Measurements from ENCODE around the gene TAOK1. TPM values are rescaled to one million over a fixed set of nuclear protein-coding genes. Genes with fewer than 3 reads are reported as not detected.
A peak's percentile ranks its signal among the peaks of the same experiment; 100 is the strongest.

Gene TAOK1
- total and polyA plus RNA-seq, 2 of the 13 experiments (the other 11 are each of a cell fraction or from before 2014, with no cell fraction given), result 14.1 to 23.0 TPM

DNA sequence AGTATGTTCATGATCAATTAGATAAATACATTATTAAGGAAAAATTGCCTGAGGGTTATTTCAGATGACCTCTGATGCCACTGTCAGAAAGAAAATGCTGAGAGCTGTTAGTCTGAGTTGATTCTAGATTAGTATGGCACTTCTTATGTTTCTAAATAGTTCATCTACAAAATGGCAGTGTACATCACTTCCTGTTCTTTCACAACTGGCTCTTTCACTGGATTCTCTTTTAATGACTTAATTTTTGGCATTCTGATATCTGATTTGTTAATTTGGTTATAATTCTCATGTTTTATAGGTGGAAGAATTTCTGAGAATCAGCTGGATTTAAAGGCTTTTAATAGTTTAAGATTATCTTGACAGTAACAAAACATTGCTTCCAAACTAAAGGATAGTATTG, 3.3 kb downstream of the TAOK1 start:
- H4K20me1 ChIP-seq (ENCODE audit: insufficient read depth, low read length), result peaks cover 38% of the 10 kb centered on the region
- no TSS peak for BruUV-seq (replicated peaks)
- in situ Hi-C loops (cut with HindIII; ENCODE audit: extremely low pct_ligation_motif_present, low pct_unique_long_range_greater_than_20kb), result no loop called here
- H2AFZ ChIP-seq (ENCODE audit: low read length), result no peak overlapping the region
- peak overlapping the region in 2 of 3 experiments; percentile 34 to 86; a peak in 3 of 6 replicates for H3K4me3 ChIP-seq (replicated peaks in 1 of 3; ENCODE audit: insufficient read depth in 1 of 3, low read depth in 2 of 3, low read length in 3 of 3)
- H3K9me3 ChIP-seq (ENCODE audit: low read length), result no peaks in the 10 kb centered on the region
- TF ChIP-seq, protein P1, sequence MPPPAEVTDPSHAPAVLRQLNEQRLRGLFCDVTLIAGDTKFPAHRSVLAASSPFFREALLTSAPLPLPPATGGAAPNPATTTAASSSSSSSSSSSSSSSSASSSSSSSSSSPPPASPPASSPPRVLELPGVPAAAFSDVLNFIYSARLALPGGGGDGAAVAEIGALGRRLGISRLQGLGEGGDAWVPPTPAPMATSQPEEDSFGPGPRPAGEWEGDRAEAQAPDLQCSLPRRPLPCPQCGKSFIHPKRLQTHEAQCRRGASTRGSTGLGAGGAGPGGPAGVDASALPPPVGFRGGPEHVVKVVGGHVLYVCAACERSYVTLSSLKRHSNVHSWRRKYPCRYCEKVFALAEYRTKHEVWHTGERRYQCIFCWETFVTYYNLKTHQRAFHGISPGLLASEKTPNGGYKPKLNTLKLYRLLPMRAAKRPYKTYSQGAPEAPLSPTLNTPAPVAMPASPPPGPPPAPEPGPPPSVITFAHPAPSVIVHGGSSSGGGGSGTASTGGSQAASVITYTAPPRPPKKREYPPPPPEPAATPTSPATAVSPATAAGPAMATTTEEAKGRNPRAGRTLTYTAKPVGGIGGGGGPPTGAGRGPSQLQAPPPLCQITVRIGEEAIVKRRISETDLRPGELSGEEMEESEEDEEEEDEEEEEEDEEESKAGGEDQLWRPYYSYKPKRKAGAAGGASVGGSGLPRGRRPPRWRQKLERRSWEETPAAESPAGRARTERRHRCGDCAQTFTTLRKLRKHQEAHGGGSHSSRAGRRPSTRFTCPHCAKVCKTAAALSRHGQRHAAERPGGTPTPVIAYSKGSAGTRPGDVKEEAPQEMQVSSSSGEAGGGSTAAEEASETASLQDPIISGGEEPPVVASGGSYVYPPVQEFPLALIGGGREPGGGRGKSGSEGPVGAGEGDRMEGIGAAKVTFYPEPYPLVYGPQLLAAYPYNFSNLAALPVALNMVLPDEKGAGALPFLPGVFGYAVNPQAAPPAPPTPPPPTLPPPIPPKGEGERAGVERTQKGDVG (CRISPR knock-in tag; IDR thresholded peaks at IDR 0.05; ENCODE audit: borderline replicate concordance), result no peak
- TF ChIP-seq MXD4 (CRISPR knock-in tag; IDR thresholded peaks at IDR 0.05) (no peak), NR2F2 (IDR thresholded peaks at IDR 0.05; ENCODE audit: borderline replicate concordance, low read depth) (no peak), PHF21A (CRISPR knock-in tag; IDR thresholded peaks at IDR 0.05) (no peak), ZNF296 (CRISPR knock-in tag; conservative IDR thresholded peaks at IDR 0.05) (no peak), ZNF883 (CRISPR knock-in tag; IDR thresholded peaks at IDR 0.05; ENCODE audit: not compliant biosample characterization) (no peak), ZNF780A (CRISPR knock-in tag; IDR thresholded peaks at IDR 0.05) (no peak), JARID2 (CRISPR knock-in tag; IDR thresholded peaks at IDR 0.05; ENCODE audit: insufficient replicate concordance) (no peak), ZNF776 (CRISPR knock-in tag; IDR thresholded peaks at IDR 0.05) (no peak), ZNF614 (CRISPR knock-in tag; IDR thresholded peaks at IDR 0.05; ENCODE audit: borderline replicate concordance) (no peak), ZNF652 (CRISPR knock-in tag; IDR thresholded peaks at IDR 0.05; ENCODE audit: borderline replicate concordance, low read depth) (no peak), KMT2A (CRISPR knock-in tag; IDR thresholded peaks at IDR 0.05) (no peak), MTA3 (CRISPR knock-in tag; IDR thresholded peaks at IDR 0.05) (no peak)
- TF ChIP-seq, protein P2, sequence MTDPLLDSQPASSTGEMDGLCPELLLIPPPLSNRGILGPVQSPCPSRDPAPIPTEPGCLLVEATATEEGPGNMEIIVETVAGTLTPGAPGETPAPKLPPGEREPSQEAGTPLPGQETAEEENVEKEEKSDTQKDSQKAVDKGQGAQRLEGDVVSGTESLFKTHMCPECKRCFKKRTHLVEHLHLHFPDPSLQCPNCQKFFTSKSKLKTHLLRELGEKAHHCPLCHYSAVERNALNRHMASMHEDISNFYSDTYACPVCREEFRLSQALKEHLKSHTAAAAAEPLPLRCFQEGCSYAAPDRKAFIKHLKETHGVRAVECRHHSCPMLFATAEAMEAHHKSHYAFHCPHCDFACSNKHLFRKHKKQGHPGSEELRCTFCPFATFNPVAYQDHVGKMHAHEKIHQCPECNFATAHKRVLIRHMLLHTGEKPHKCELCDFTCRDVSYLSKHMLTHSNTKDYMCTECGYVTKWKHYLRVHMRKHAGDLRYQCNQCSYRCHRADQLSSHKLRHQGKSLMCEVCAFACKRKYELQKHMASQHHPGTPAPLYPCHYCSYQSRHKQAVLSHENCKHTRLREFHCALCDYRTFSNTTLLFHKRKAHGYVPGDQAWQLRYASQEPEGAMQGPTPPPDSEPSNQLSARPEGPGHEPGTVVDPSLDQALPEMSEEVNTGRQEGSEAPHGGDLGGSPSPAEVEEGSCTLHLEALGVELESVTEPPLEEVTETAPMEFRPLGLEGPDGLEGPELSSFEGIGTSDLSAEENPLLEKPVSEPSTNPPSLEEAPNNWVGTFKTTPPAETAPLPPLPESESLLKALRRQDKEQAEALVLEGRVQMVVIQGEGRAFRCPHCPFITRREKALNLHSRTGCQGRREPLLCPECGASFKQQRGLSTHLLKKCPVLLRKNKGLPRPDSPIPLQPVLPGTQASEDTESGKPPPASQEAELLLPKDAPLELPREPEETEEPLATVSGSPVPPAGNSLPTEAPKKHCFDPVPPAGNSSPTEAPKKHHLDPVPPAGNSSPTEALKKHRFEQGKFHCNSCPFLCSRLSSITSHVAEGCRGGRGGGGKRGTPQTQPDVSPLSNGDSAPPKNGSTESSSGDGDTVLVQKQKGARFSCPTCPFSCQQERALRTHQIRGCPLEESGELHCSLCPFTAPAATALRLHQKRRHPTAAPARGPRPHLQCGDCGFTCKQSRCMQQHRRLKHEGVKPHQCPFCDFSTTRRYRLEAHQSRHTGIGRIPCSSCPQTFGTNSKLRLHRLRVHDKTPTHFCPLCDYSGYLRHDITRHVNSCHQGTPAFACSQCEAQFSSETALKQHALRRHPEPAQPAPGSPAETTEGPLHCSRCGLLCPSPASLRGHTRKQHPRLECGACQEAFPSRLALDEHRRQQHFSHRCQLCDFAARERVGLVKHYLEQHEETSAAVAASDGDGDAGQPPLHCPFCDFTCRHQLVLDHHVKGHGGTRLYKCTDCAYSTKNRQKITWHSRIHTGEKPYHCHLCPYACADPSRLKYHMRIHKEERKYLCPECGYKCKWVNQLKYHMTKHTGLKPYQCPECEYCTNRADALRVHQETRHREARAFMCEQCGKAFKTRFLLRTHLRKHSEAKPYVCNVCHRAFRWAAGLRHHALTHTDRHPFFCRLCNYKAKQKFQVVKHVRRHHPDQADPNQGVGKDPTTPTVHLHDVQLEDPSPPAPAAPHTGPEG (CRISPR knock-in tag; IDR thresholded peaks at IDR 0.05), result no peak
- H3K27ac ChIP-seq (ENCODE audit: extremely low read length, insufficient read depth, low read length), result no peak overlapping the region
- peak overlapping the region; percentile 67 for H3K4me2 ChIP-seq (ENCODE audit: low read depth, low read length)
- intact Hi-C loops (cut with micrococcal nuclease; ENCODE audit: unreplicated experiment), result no loop called here
- POLR2A ChIA-PET, result no interaction called here
- no peaks in the 10 kb centered on the region; a peak in 1 of 5 replicates for H3K27me3 ChIP-seq (ENCODE audit: control insufficient read depth in 1 of 2, insufficient read depth in 2 of 2, low read length in 2 of 2)
- CTCF ChIA-PET (ENCODE audit: low intra/inter-chr PET ratio, low total read pairs), result no interaction called here
- ATAC-seq (no peak), DNase-seq (ENCODE audit: low spot score) (no peak), FAIRE-seq (peak; percentile 36)
- peaks cover 68% of the 10 kb centered on the region for H3K79me2 ChIP-seq (ENCODE audit: insufficient read depth, low read length)
- peaks cover 0 to 1% of the 10 kb centered on the region in 2 experiments; a peak in 2 of 5 replicates for H3K36me3 ChIP-seq (replicated peaks in 1 of 2; ENCODE audit: control insufficient read depth in 1 of 2, insufficient read depth in 2 of 2, low read length in 2 of 2)
- no peak overlapping the region for H3K9ac ChIP-seq (ENCODE audit: insufficient read depth, low read depth, low read length)
- peaks cover 48% of the 10 kb centered on the region for H3K4me1 ChIP-seq (ENCODE audit: insufficient read depth, low read length)

Data from HepG2 (cell line).